Stimulated activated CD8-positive, alpha-beta memory T cell treated with anti-CD3 and anti-CD28 coated beads, Interleukin-7, amount 100 ng/mL, for 48 hours (primary cell): Measurements from ENCODE around the gene ANKRD55.
"Not testable (repeated sequence)": the region's sequence is repeated elsewhere in the genome, so short reads cannot be mapped to it uniquely, and the experiment has no call there.

Experiments used
- DNase-seq, 2 donors: peaks; one replicate each; pipeline ENCODE4 v3.0.0-alpha.2; 2020; ENCODE audit warnings: low read depth in 1 of 2; ENCODE audit errors: extremely low read depth in 1 of 2

Gene ANKRD55

DNA sequence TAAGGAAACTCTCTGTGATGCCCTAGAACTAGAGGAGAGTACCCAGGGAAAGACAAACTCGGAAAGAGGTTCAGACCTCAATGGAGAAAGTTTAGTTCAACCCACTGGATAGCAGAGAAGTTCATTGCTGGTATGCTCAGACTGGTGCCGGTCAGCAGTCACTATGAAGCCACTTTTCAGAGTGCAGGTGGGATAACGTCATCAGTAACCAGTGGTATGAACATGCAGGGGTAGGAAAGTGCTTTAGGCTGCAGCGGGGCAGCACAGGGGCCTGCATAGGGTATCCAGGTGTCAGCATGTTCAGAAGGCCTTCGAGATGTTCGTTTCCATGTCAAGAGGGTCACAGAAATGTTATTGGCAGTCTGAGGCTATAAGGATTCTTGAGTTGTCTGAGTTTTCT is 20.8 kb upstream of the ANKRD55 start:
- DNase-seq: no peak

DNA sequence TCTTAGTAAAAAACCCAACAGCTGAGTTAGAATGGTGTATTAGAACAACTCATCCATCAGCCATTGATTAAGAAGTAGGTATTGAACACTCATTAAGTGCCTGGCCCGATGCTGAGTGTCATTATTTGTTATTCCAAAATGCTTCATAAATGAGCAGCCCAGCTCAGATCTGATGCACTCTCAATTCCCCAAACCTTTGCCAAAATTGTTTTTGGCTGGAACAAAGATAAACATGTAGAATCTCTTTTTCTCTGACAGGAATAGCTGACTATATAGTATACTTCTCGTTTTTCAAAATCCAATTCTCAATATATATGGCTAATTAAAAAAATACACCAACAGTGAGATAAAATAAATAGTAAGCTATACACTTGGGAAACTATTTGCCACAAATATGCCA is 20.0 kb upstream of the ANKRD55 start:
- no peak for DNase-seq

DNA sequence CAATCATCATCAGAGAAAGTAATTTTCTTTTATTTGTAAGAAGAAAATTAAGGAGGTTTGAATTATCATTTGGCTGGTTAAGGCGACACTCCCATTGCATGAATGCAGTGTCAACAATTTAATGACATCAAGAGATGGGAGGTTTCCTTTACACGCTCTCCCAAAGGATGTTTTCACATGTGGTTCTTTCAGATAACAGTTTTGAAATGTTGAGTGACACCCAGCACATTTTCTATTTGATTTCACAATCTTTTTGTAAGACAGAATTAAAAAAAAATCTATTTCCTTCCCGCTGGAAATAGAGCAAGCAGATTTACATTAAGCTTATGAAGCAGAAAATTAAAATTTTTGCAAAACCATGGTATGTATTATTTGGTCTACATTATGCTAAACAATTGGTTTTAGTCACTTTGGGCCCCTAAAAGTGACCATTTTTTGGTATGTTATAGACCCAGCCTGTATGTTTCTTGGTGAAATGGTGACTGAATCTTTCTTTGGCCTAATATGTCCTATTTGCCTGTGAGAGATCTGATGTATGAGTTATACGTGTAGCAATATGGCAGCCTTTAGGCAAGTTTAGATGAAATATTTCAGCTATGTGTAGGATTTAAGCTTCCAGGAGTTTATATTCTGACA is 18.9 kb upstream of the ANKRD55 start:
- DNase-seq: no peak

DNA sequence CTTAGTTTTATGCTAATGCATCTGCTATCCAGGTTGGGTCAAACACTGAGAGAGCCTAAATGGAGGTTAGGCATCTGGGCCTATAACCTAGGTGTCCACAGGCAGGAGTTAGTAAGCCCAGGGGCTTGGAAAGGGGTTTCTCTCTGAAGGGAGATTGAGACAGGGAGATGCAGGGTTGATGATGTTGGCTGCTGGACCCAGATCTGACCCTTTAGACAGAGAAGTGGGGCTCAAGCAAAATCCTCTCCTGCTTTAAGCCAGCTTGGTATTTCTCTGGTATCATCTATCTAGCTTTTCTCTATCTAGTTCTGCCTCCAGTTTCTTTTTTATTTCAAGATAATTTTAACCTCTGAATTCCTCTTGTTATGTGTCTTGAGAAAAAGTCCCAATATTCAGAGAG is 18.3 kb upstream of the ANKRD55 start:
- no peak for DNase-seq

DNA sequence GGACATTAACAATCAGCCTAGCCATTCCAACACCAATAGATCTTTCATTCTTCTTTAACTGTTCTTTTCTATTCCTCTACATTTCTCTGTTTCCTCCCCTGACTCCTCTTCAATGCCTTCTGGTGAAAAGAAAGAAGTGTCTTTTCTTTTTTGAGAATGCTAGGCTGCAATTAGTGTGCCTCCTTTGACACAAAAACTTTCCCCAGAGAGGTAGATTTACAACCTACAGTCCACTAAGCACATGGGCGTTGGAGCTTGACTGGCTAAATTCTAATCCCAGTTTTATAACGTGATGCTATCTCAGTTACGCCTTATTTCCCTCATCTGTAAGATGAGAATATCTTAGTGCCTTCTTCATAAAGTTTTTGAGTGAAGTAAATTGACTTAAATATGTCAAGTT is 16.9 kb upstream of the ANKRD55 start:
- DNase-seq: no peak

DNA sequence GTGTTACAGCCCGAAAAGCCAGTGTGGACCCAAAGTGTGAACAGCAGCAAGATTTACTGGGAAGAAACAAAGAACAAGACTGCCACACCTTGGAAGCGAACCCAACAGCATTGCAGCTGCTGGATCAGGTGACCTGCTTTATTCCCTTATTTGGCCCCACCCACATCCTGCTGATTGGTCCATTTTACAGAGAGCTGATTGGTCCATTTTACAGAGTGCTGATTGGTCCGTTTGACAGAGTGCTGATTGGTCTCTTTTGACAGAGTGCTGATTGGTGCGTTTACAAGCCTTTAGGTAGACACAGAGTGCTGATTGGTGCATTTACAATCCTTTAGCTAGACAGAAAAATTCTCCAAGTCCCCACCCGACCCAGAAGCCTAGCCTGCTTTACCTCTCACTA is 16.0 kb upstream of the ANKRD55 start:
- DNase-seq: not testable (repeated sequence)

DNA sequence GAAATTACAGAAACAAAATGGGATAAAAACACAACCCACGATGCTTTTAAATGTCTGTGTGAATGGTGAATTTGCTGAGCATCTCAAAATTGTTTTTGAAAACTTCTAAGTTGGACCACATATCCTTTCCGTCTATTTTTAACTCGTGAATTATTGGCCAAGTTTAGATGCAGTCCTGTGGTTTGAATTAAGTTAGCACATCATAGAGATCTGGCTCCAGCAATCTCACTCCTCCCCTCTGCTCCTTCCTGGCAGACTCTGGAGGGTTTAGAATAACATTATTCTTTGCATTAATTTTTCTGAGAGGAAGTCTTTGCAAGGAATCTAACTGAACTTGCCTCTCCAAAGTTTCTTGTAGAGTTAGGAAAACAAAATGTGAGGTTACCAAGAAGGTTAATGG is 14.5 kb upstream of the ANKRD55 start:
- no peak for DNase-seq

DNA sequence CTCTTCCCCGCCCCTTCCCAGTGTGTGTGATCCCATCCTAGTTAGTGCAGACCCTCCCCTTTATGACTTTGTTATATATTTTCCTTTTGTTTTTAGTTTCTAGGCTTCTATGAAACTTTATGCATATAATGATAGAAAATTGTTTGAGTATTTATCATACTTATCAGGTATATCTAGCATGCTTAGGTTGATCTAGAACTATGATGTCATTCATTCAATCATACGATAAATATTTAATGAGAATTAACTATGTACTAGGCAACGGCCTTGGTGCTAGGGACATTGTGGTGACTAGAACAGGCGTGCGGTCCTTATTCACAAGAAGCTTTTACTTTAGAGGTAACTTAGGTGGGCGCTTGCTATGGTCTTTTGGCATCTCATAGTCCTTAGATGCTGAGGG is 13.6 kb upstream of the ANKRD55 start:
- no peak for DNase-seq

DNA sequence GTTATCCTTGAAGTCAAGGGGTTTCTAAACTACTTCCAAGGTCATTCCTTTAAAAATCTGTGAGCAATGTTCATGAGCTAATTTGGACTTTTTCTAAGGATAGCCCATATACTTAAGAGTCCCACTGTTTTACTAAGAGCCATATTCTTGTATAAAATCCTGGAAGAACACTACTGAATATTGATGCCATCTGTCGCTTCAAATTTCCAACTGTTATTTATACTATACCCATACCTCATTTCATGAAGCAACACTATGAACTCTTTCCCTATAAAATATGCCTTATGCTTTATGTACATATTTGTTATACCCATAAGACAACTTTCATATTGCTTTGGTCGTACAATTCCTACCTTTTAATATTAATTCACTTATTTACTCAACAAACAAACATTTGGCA is 12.4 kb upstream of the ANKRD55 start:
- DNase-seq: no peak

DNA sequence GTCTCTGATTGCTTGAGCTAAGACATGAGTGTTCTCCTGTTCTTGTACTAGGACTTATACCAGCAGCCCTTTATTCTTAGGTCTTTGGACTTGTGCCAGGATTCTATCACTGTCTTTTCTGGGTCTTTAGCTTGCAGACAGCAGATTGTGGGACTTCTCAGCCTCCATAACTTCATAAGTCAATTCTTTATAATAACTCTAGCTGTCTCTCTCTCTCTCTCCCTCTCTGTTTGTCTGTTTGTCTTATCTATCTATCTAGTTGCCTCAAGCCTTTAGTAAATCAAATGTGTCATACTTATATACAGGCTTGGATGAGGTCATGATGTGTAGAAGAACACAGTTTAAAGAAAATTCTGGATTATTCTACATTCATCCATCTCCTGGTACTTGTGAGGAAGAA is 11.5 kb upstream of the ANKRD55 start:
- DNase-seq: no peak

DNA sequence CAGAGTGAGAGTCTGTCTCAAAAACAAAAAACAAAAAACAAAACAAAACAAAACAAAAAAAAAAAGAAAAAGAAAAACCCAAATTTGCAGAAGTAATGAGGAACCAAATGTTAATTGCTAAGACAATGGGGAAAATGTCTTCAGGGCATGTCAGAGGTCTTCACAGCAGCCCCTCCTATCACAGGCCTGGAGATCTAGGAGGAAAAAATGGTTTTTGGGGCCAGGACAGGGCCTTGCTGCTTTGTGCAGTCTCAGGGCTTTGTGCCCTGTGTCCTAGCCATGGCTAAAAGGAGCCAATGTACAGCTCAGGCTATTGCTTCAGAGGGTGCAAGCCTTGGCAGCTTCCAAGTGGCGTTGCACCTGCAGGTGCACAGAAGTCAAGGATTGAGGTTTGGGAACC is 9.1 kb upstream of the ANKRD55 start:
- DNase-seq: not testable (repeated sequence)

DNA sequence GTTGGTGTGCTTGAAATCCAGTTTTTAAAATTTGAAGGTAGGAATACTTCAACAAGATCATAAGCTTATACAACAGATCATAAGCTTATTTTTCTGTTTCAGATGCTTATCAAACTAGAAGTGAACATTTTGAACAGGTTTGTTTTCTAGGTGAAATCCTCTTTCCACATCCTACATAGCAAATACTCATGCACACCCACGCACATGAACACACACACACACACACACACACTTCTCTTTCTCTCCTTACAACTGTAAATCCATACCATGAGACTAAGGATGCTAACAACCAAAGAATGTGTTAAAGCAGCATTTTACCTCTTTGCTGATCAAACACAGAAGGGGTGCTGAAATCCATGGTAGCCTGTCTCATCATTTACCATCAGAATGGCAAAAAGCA is 592 bp downstream of the ANKRD55 start:
- no peak for DNase-seq

DNA sequence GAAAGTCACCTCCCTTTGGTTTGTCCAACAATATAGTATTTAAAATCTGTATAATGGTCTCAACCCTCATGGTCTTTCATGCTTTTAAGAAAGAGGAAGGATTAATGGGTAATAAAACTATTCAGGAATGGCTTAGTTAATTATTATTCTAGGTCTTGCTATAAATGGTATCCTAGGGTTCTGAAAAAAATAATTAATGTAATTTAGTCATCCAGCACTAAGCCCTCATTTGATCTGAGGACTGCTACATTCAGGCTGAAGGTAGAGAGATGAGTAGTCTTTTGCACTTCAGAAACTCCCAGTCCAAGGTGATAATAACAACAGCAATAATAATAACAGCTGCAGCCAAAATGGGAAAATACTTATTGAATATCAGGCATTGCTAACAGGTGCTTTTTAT is 2.6 kb downstream of the ANKRD55 start:
- no peak for DNase-seq

DNA sequence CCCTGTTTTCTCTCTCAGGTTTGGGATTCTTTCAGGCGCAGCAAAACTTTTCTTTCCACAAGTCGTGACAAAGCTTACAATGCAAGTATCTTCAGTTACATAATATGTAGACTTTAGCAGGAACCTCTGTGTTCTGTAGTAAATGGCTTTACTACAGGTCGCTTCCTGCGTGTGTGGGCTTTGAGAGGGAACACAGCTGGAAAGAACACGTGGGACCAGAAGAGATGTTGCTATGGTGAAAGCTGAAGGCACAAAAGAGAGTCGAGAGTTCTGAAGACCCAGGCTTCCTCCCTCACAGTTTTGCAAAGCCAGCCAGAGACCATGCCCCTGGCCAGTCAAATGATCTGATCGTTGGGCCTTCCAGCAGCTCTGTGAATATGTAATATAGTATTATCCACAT is 4.0 kb downstream of the ANKRD55 start:
- no peak for DNase-seq

DNA sequence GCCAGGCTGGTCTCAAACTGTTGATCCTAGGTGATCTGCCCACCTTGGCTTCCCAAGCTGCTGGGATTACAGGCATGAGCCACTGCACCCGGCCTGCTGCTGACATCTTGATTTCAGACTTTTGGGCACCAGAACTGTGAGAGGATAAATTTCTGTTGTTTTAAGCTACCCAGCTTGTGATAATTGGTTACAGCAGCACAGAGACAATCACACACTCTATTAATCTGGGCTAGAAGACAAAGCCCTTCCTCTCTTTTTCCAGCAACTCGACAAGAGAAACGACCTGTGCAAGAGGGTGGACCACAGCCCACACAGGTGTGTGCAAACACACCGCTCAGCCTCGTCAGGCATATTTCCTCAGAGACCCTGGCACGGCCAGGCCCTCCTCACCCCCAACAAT is 4.5 kb downstream of the ANKRD55 start:
- DNase-seq: no peak

DNA sequence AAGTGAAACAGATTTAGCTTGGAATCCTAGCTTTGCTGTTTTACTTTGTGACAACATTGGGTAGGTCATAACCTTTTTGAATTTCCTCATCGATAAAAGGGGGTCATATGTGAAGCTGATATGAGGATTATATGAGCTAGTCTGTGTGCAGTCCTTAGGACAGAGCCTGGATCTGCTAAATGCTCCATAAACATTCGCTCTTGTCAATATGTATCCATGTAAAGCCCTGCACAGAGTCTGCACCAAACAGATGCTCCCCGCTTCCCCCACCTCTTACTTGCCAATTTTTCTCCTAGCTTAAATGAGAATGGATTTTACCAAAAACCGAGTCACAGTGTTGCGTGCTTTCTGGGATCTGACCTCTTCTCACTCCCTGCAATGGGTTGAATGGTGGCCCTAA is 5.4 kb downstream of the ANKRD55 start:
- DNase-seq: no peak

DNA sequence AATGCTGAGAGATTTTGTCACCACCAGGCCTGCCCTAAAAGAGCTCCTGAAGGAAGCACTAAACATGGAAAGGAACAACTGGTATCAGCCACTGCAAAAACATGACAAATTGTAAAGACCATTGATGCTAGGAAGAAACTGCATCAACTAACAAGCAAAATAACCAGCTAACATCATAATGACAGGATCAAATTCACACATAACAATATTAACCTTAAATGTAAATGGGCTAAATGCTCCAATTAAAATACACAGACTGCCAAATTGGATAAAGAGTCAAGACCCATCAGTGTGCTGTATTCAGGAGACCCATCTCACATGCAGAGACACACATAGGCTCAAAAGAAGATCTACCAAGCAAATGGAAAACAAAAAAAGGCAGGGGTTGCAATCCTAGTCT is 9.8 kb downstream of the ANKRD55 start:
- DNase-seq: not testable (repeated sequence)

DNA sequence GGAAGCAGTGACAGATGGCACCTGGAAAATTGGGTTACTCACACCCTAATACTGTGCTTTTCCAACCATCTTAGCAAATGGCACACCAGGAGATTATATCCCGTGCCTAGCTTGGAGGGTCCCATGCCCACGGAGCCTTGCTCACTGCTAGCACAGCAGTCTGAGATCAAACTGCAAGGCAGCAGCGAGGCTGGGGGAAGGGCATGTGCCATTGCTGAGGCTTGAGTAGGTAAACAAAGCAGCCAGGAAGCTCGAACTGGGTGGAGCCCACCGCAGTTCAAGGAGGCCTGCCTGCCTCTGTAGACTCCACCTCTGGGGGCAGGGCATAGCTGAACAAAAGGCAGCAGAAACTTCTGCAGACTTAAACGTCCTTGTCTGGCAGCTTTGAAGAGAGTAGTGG is 11.5 kb downstream of the ANKRD55 start:
- not testable (repeated sequence) for DNase-seq

DNA sequence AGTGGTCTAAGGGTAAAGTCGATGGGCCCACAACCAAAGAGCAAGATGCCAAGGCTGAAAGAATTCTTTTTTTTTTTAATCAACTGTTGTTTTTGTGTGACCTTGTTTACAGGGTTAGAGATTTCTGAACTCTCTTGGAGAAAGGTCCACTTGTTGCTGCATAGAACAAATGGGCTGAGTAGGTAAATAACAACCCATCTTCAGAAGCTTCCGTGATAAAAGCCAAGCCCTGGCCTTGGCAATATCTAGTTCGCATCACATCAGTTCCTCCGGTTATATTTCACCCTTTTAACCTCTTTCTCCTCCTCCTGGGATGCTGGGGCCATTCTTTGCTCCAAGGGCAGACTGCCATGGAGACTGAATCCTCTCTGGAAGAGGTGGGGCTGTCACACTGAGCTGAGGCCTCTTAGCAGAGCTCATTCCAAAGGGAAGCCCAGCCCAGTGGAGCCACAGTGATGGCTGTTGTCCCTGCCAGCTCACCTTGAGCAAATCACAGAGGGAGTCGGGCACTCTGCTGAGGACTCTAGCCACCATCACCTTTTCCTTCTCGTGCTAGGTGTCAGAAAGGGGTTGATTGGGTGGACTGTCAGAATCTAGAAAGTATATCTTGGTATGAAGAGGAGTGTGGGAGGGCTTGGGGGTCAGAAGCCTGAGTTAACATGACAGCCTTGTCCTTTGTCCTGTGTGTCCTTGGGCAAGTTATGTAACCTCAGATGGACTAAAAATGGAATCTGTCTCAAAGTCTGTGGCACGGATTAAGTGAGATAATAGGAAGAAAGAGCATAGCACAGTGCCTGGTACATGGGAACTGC is 17.9 kb downstream of the ANKRD55 start:
- DNase-seq: no peak

DNA sequence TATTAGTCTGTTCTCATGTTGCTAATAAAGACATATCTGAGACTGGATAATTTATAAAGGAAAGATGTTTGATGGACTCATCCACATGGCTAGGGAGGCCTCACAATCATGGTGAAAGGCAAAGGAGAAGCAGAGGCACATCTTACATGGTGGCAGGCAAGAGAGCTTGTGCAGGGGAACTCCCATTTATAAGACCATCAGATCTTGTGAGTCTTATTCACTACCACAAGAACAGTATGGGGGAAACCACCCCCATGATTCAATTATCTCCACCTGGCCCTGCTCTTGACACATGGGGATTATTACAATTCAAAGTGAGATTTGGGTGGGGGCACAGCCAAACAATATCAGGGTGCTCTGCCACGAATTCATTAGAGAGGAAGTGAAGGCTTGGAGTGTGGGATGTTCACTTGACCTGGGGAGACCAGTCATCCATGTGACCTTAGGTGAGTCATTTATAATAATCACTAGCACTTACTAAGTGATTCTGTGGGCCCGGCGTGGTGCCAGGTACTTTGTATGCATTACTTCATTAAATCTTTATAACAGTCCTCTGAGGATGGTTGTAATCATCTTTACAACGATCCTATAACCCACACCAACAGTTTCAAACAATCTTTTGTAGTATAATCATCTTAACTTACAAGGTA is 19.1 kb downstream of the ANKRD55 start:
- DNase-seq: not testable (repeated sequence)

DNA sequence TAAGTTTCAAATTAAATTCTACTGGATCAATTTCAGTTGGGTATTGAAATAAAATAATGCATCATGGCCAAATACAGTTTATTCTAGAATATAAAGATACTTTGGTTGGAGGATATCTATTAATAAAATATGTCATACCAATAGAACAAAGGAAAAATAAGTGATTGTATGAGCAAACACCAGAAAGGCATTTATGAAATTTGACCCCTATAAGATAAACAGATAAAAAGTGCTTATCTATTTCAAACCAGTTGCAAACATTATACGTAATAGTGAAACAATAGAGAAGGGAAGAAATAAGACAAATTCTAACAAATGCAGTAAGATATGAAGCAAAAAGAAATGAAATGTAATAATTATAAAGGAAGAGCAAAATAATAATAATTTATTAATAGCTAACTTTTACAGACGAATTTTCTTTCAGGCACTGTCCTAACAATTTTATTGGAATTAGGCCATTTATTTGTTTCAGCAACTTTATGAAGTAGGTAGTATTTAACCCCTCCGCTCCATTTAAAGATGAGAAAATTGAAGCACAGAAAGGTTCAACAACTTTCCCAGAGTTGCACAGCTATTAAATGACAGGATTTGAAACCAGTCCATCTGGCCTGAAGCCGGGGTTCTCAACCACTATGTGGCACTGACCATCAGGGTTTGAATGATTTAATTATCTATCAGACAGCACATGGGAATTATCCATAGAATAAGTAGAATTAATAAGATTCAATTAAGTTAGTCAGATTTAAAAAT is 20.8 kb downstream of the ANKRD55 start:
- DNase-seq: no peak
